Right ventricle myocardium superior (tissue), 1 donor: ENCODE results near the gene PPP6R1. TPM values are rescaled to one million over a fixed set of nuclear protein-coding genes. Genes with fewer than 3 reads are reported as not detected.

ENCODE experiments used
- ATAC-seq: fragments of 200-7000 bp; cut with Tn5 transposase; one replicate; pipeline ENCODE4 v1.9.1; 2020; ENCODE audit warnings: mild to moderate bottlenecking; ENCODE audit not compliant: poor library complexity
- DNase-seq: peaks from one replicate; pipeline ENCODE4 v3.0.0-alpha.2; 2020
- intact Hi-C: fragments of 100-400 bp; cut with DNase I; formaldehyde crosslinking; loops from one replicate; pipeline ENCODE4 v1.11.2; 2022
- total RNA-seq: library from RNA; stranded (reverse); fragmentation: NEBNext Ultra II Directional; extraction: Animal tissue kit (Norgen Biotek cat#: 25700); gene quantifications from one replicate; pipeline ENCODE4 v1.2.1, GENCODE V29; 2021
- donor health status: DM: no; HTN: yes; CAD: no; lungs with severe emphysema.

Gene PPP6R1
- total RNA-seq, 1 donor from 2014 or later: 37.1 TPM

GRCh38 chr19:55249841-55250240, 9.0 kb downstream of the PPP6R1 start:
- ATAC-seq (no peak), DNase-seq (no peak)
- intact Hi-C loops: no loop called here

- DNase-seq: no peak
- ATAC-seq: no peak
- intact Hi-C loops: no loop called here
These were observed 10.1 kb downstream of the PPP6R1 start for GRCh38 chr19:55248704-55249103.

- intact Hi-C loops: no loop called here
- ATAC-seq (no peak), DNase-seq (no peak)
These were observed 10.6 kb downstream of the PPP6R1 start for GRCh38 chr19:55248166-55248675.

- ATAC-seq (peak; percentile 72), DNase-seq (peak; percentile 70)
- intact Hi-C loops: no loop called here
These were observed 11.2 kb downstream of the PPP6R1 start for GRCh38 chr19:55247621-55248099.

GRCh38 chr19:55246462-55247451, 12.1 kb downstream of the PPP6R1 start:
- no peak for DNase-seq
- no peak for ATAC-seq

GRCh38 chr19:55245236-55245904, 13.4 kb downstream of the PPP6R1 start:
- ATAC-seq: no peak
- intact Hi-C loops: no loop called here
- DNase-seq: no peak

More at GRCh38 chr19:55246462-55247451, 12.1 kb downstream of the PPP6R1 start:
- intact Hi-C loops: no loop called here

GRCh38 chr19:55244004-55244680, 14.7 kb downstream of the PPP6R1 start:
- intact Hi-C loops: no loop called here
- no peak for ATAC-seq
- DNase-seq: no peak

GRCh38 chr19:55242517-55242916, 16.3 kb downstream of the PPP6R1 start:
- no peak for DNase-seq
- intact Hi-C loops: no loop called here
- no peak for ATAC-seq

GRCh38 chr19:55241935-55242464, 16.8 kb downstream of the PPP6R1 start:
- no peak for DNase-seq
- ATAC-seq: no peak
- intact Hi-C loops: no loop called here

- ATAC-seq (no peak), DNase-seq (no peak)
- intact Hi-C loops: no loop called here
These were observed 17.5 kb downstream of the PPP6R1 start for GRCh38 chr19:55241143-55241934.

GRCh38 chr19:55240713-55241020, 18.1 kb downstream of the PPP6R1 start:
- intact Hi-C loops: no loop called here
- DNase-seq (no peak), ATAC-seq (no peak)

GRCh38 chr19:55239004-55239403, 19.8 kb downstream of the PPP6R1 start:
- DNase-seq (no peak), ATAC-seq (no peak)
- intact Hi-C loops: no loop called here

- no peak for DNase-seq
These were observed 20.8 kb downstream of the PPP6R1 start for GRCh38 chr19:55238030-55238429.

GRCh38 chr19:55232986-55233385, 25.8 kb downstream of the PPP6R1 start:
- intact Hi-C loops: no loop called here
- no peak for ATAC-seq
- DNase-seq: no peak

More at GRCh38 chr19:55238030-55238429, 20.8 kb downstream of the PPP6R1 start:
- ATAC-seq: no peak
- intact Hi-C loops: no loop called here

GRCh38 chr19:55232286-55232602, 26.6 kb downstream of the PPP6R1 start:
- ATAC-seq (no peak), DNase-seq (no peak)
- intact Hi-C loops: no loop called here

GRCh38 chr19:55231391-55232285, 27.2 kb downstream of the PPP6R1 start:
- intact Hi-C loops: no loop called here
- ATAC-seq: no peak
- DNase-seq: no peak

- DNase-seq (no peak), ATAC-seq (no peak)
- intact Hi-C loops: no loop called here
These were observed 28.0 kb downstream of the PPP6R1 start for GRCh38 chr19:55230780-55231179.
